Measurements from ENCODE around the gene SHISAL2A. TPM values are rescaled to one million over a fixed set of nuclear protein-coding genes. Genes with fewer than 3 reads are reported as not detected.

SHISAL2A gene
- polyA plus RNA-seq, 4 donors: 0.35 to 0.45 TPM; not detected in 2

Other genes with a start within 250 kb of the SHISAL2A start
- gene ORC1, start 228.7 kb upstream of the SHISAL2A start, polyA plus RNA-seq: 1 to 10 TPM in 3 of 4 donors, under 1 TPM in 1; 0.22 to 5.3 (median 3.2) TPM
- 10 to 100 TPM; 11.6 to 55.6 (median 24.4) TPM for gene PRPF38A, start 228.6 kb upstream of the SHISAL2A start, polyA plus RNA-seq
- 10 to 100 TPM in 2 of 4 donors, 1 to 10 TPM in 2; 2.9 to 69.3 (median 7.0) TPM for gene TUT4, start 80.1 kb upstream of the SHISAL2A start, polyA plus RNA-seq
- 10 to 100 TPM in 1 of 4 donors, 1 to 10 TPM in 2, not detected in 1; 1.9 to 40.5 (median 4.1) TPM for gene GPX7, start 30.8 kb upstream of the SHISAL2A start, polyA plus RNA-seq
- gene COA7, start 65.2 kb downstream of the SHISAL2A start, polyA plus RNA-seq: 10 to 100 TPM; 11.6 to 21.2 (median 13.9) TPM
- gene ZYG11B, start 93.3 kb downstream of the SHISAL2A start, polyA plus RNA-seq: 10 to 100 TPM in 1 of 4 donors, 1 to 10 TPM in 3; 3.6 to 11.6 (median 5.6) TPM
- gene ZYG11A, start 209.6 kb downstream of the SHISAL2A start, polyA plus RNA-seq: under 1 TPM in 2 of 4 donors, not detected in 2; 0.09 to 0.22 TPM

Data from small intestine (tissue), 4 donors.